A549 (cell line): ENCODE results near the gene COG3. TPM values are rescaled to one million over a fixed set of nuclear protein-coding genes. Genes with fewer than 3 reads are reported as not detected.

ENCODE experiments used
- ATAC-seq, 2 experiments: fragments of 200-7000 bp in 1 of 2; fragments of >200 bp in 1 of 2; cut with Nextera tagmentation in 1 of 2; cut with Tn5 transposase in 1 of 2; 3 replicates each; pipeline versions ENCODE4 v1.8.0 to v1.9.1; 2018 to 2020; ENCODE audit warnings: mild to moderate bottlenecking in 1 of 2, moderate library complexity in 1 of 2
- CTCF ChIA-PET: fragments of 300-600 bp; sonication (Branson Sonifier 250); formaldehyde crosslinking; extraction: SDS; loops from one replicate; lab custom pipeline; 2021; ENCODE audit warnings: antibody characterized with exemption, inconsistent platforms; lab: Yijun Ruan, JAX
- POLR2A ChIA-PET: fragments of 350-600 bp; formaldehyde crosslinking; extraction: SDS; loops from one replicate; lab custom pipeline; 2021; ENCODE audit warnings: antibody characterized with exemption, inconsistent platforms; lab: Yijun Ruan, JAX
- DNase-seq, 2 experiments: peaks; one replicate each; pipeline versions ENCODE4 v3.0.0 to v3.0.0-alpha.2; 2011 to 2016; ENCODE audit warnings: low read depth in 1 of 2, low spot score in 1 of 2
- FAIRE-seq: peaks from 2 replicates; lab custom pipeline; 2011; peaks lifted over from hg19 to GRCh38; lab: Jason Lieb, UNC
- H3K27ac ChIP-seq, 2 experiments: fragments of >200 bp; sonication (Bioruptor Twin); formaldehyde crosslinking; 3 replicates each; pipeline ENCODE4 v1.5.1; 2016 to 2017
- H3K4me1 ChIP-seq: fragments of >200 bp; sonication (Bioruptor Twin); formaldehyde crosslinking; 3 replicates; pipeline ENCODE4 v1.6.1; 2016
- H3K4me2 ChIP-seq: fragments of >200 bp; sonication (Bioruptor Twin); formaldehyde crosslinking; 3 replicates; pipeline ENCODE4 v1.6.1; 2016
- H3K4me3 ChIP-seq: fragments of >200 bp; sonication (Bioruptor Twin); formaldehyde crosslinking; 3 replicates; pipeline ENCODE4 v1.5.1; 2016
- H3K9me3 ChIP-seq: fragments of >200 bp; sonication (Bioruptor Twin); formaldehyde crosslinking; 3 replicates; pipeline ENCODE4 v1.6.1; 2016
- BCL3 ChIP-seq: fragments of >200 bp; sonication (Bioruptor Twin); formaldehyde crosslinking; IDR thresholded peaks from 3 replicates; pipeline ENCODE4 v1.6.1; 2016
- BHLHE40 ChIP-seq: IDR thresholded peaks from 2 replicates; pipeline ENCODE4 v1.6.1; 2012; ENCODE audit warnings: low read depth, low read length, inconsistent platforms
- CBX2 ChIP-seq: fragments of 200-600 bp; sonication (generic); IDR thresholded peaks from 2 replicates; pipeline ENCODE4 v1.6.1; 2016; ENCODE audit warnings: low read depth, mild to moderate bottlenecking, borderline replicate concordance
- CEBPB ChIP-seq, 2 experiments: fragments of >200 bp in 1 of 2; sonication (Bioruptor Twin) in 1 of 2; formaldehyde crosslinking in 1 of 2; IDR thresholded peaks; 2 replicates each; pipeline ENCODE4 v1.6.1; 2012 to 2016
- CHD2 ChIP-seq: fragments of 150-350 bp; IDR thresholded peaks from 2 replicates; pipeline ENCODE4 v1.6.1; 2014; ENCODE audit warnings: low read length; ENCODE audit not compliant: partially characterized antibody
- CTCF ChIP-seq: fragments of >200 bp; sonication (Bioruptor Twin); formaldehyde crosslinking; IDR thresholded peaks from 3 replicates; pipeline ENCODE4 v1.5.1; 2016
- E2F6 ChIP-seq: IDR thresholded peaks from 2 replicates; pipeline ENCODE4 v1.6.1; 2012; ENCODE audit warnings: low read depth, borderline replicate concordance
- ELK1 ChIP-seq: fragments of 150-350 bp; IDR thresholded peaks from 2 replicates; pipeline ENCODE4 v1.6.1; 2014; ENCODE audit warnings: low read depth, mild to moderate bottlenecking, low read length
- FOSB ChIP-seq: fragments of 250-450 bp; sonication (Bioruptor Pico); IDR thresholded peaks from 2 replicates; pipeline ENCODE4 v1.5.0; 2020; ENCODE audit warnings: mild to moderate bottlenecking, moderate library complexity
- FOSL2 ChIP-seq, 2 experiments: fragments of 450-650 bp in 1 of 2; fragments of >200 bp in 1 of 2; sonication (Bioruptor Twin) in 1 of 2; formaldehyde crosslinking; IDR thresholded peaks; 2 replicates each; pipeline versions ENCODE4 v1.5.0 to v1.6.1; 2016 to 2020; ENCODE audit warnings: mild to moderate bottlenecking in 1 of 2, moderate library complexity in 1 of 2
- FOXS1 ChIP-seq: fragments of 250-450 bp; sonication (Bioruptor Pico); IDR thresholded peaks from 2 replicates; pipeline ENCODE4 v1.5.0; 2020; ENCODE audit warnings: mild to moderate bottlenecking, moderate library complexity
- HDAC2 ChIP-seq: fragments of 200-600 bp; sonication (generic); IDR thresholded peaks from 2 replicates; pipeline ENCODE4 v1.6.1; 2016
- HEYL ChIP-seq: fragments of 250-450 bp; sonication (Bioruptor Pico); IDR thresholded peaks from 2 replicates; pipeline ENCODE4 v1.8.0; 2021; ENCODE audit warnings: mild to moderate bottlenecking, moderate library complexity
- HMGXB4 ChIP-seq: fragments of 250-450 bp; sonication (Bioruptor Pico); IDR thresholded peaks from 2 replicates; pipeline ENCODE4 v1.5.0; 2021; ENCODE audit warnings: mild to moderate bottlenecking, moderate library complexity, borderline replicate concordance
- JUNB ChIP-seq: fragments of >200 bp; sonication (Bioruptor Twin); formaldehyde crosslinking; IDR thresholded peaks from 2 replicates; pipeline ENCODE4 v1.6.1; 2016
- KDM1A ChIP-seq: fragments of 200-600 bp; sonication (generic); IDR thresholded peaks from 2 replicates; pipeline ENCODE4 v1.6.1; 2016; ENCODE audit warnings: low read depth, mild to moderate bottlenecking
- NR3C1 ChIP-seq: fragments of >200 bp; sonication (Bioruptor Twin); formaldehyde crosslinking; IDR thresholded peaks from 3 replicates; pipeline ENCODE4 v1.6.1; 2017
- POLR2A ChIP-seq: IDR thresholded peaks from 2 replicates; pipeline ENCODE4 v1.6.1; 2012; ENCODE audit warnings: mild to moderate bottlenecking, low read length
- REST ChIP-seq: fragments of 200-600 bp; sonication (generic); IDR thresholded peaks from 2 replicates; pipeline ENCODE4 v1.6.1; 2016; ENCODE audit warnings: antibody characterized with exemption, mild to moderate bottlenecking, moderate library complexity
- RNF2 ChIP-seq: fragments of 200-600 bp; sonication (generic); IDR thresholded peaks from 2 replicates; pipeline ENCODE4 v1.6.1; 2016; ENCODE audit warnings: low read depth, mild to moderate bottlenecking, antibody characterized with exemption, moderate library complexity, borderline replicate concordance
- TP53 ChIP-seq: fragments of 250-450 bp; sonication (Bioruptor Pico); IDR thresholded peaks from 2 replicates; pipeline ENCODE4 v1.5.0; 2021; ENCODE audit warnings: mild to moderate bottlenecking, moderate library complexity
- ZFP36 ChIP-seq: fragments of 450-650 bp; IDR thresholded peaks from 2 replicates; pipeline ENCODE4 v1.6.1; 2014; ENCODE audit warnings: borderline replicate concordance; ENCODE audit not compliant: partially characterized antibody
- WGBS: methylation state at CpG from one replicate; pipeline ENCODE4 v1.1.6; 2017; ENCODE audit errors: missing lambda C conversion rate; 5-methylcytosine and 5-hydroxymethylcytosine counted together
- polyA plus RNA-seq, 4 experiments: library from polyadenylated mRNA; depleted of rRNA in 3 of 4; stranded (reverse); fragments of >200 nt; fragmentation: RNase III in 1 of 4; extraction: RNeasy Plus Mini Kit Qiagen cat#74134 plus additional on column Dnase treatment in 1 of 4; gene quantifications; 2 replicates in 3 of 4; 3 replicates in 1 of 4; pipeline ENCODE4 v1.2.3, GENCODE V29; 2011 to 2017

The COG3 gene
- polyA plus RNA-seq, 2 of the 4 experiments (the other 2 are of a cell fraction), result 8.2 to 23.3 TPM

- no peak for FAIRE-seq
- TF ChIP-seq CHD2 (no peak), CEBPB (IDR thresholded peaks at IDR 0.05) (no peak), BHLHE40 (no peak), HEYL (CRISPR knock-in tag) (no peak), ZFP36 (no peak), POLR2A (no peak), HDAC2 (no peak), KDM1A (no peak), RNF2 (no peak), ELK1 (no peak), TP53 (CRISPR knock-in tag) (no peak), NR3C1 (no peak), FOXS1 (no peak), FOSL2 (IDR thresholded peaks at IDR 0.05) (no peak), FOSL2 (CRISPR knock-in tag; IDR thresholded peaks at IDR 0.05) (no peak), JUNB (no peak), CTCF (no peak), E2F6 (no peak)
- TF ChIP-seq, all 56 proteins: peak for 0
- POLR2A ChIA-PET, result no interaction called here
- CTCF ChIA-PET, result no interaction called here
- DNase-seq (no peak), ATAC-seq (no peak)
- Histone ChIP-seq H3K9me3 (no peaks in the 10 kb centered on the region), H3K4me1 (no peaks in the 10 kb centered on the region), H3K27ac (no peak overlapping the region), H3K4me3 (no peak overlapping the region), H3K4me2 (no peak overlapping the region)
- WGBS, result 91% methylated on average over 3 of the region's 3 CpGs
Measured at GRCh38 chr13:45474584-45475454, 10.1 kb downstream of the COG3 start.

GRCh38 chr13:45479661-45480060 lies 14.9 kb downstream of the COG3 start:
- CTCF ChIA-PET, result interaction anchor here (1.6 kb wide), 1 partner anchor 11 kb away, joined by 4 read pairs; no protein-coding TSS in a partner anchor
- no peak overlapping the region for H3K27ac ChIP-seq
- DNase-seq (no peak), ATAC-seq (no peak), FAIRE-seq (no peak)
- no peak overlapping the region for H3K4me3 ChIP-seq
- H3K9me3 ChIP-seq, result no peaks in the 10 kb centered on the region
- H3K4me2 ChIP-seq, result no peak overlapping the region
- POLR2A ChIA-PET, result no interaction called here
- 70% methylated on average over 2 of the region's 2 CpGs for WGBS
- H3K4me1 ChIP-seq, result 0 out of 3 replicates have a peak, but pooled peaks cover 4% of the 10 kb centered on the region
- TF ChIP-seq CTCF (no peak), REST (no peak), CBX2 (no peak), HMGXB4 (CRISPR knock-in tag) (no peak), FOSB (no peak), BCL3 (no peak), HEYL (CRISPR knock-in tag) (no peak), ZFP36 (no peak)
